ENCODE results near the gene NKAIN1.
"Not testable (repeated sequence)": the region's sequence is repeated elsewhere in the genome, so short reads cannot be mapped to it uniquely, and the experiment has no call there.

NKAIN1 gene

GRCh38 chr1:31154000-31154631, 85.6 kb downstream of the NKAIN1 start:
- no peak for DNase-seq (ENCODE audit: low read depth)

- no peak for DNase-seq (ENCODE audit: low read depth)
These were observed 86.3 kb downstream of the NKAIN1 start for GRCh38 chr1:31153423-31153822.

GRCh38 chr1:31152181-31152795, 87.4 kb downstream of the NKAIN1 start:
- DNase-seq (ENCODE audit: low read depth), result no peak

- DNase-seq (ENCODE audit: low read depth), result no peak
These were observed 88.3 kb downstream of the NKAIN1 start for GRCh38 chr1:31151402-31151801.

GRCh38 chr1:31148409-31148808, 91.3 kb downstream of the NKAIN1 start:
- DNase-seq (ENCODE audit: low read depth), result no peak

- DNase-seq (ENCODE audit: low read depth), result no peak
These were observed 94.0 kb downstream of the NKAIN1 start for GRCh38 chr1:31145648-31146047.

- DNase-seq (ENCODE audit: low read depth), result no peak
These were observed 95.2 kb downstream of the NKAIN1 start for GRCh38 chr1:31144442-31144841.

- DNase-seq (ENCODE audit: low read depth), result no peak
These were observed 96.2 kb downstream of the NKAIN1 start for GRCh38 chr1:31143455-31143854.

GRCh38 chr1:31142406-31142805, 97.3 kb downstream of the NKAIN1 start:
- no peak for DNase-seq (ENCODE audit: low read depth)

GRCh38 chr1:31140299-31140698, 99.4 kb downstream of the NKAIN1 start:
- no peak for DNase-seq (ENCODE audit: low read depth)

GRCh38 chr1:31138797-31139521, 100.7 kb downstream of the NKAIN1 start:
- DNase-seq (ENCODE audit: low read depth), result not testable (repeated sequence)

GRCh38 chr1:31137873-31138272, 101.8 kb downstream of the NKAIN1 start:
- not testable (repeated sequence) for DNase-seq (ENCODE audit: low read depth)

- no peak for DNase-seq (ENCODE audit: low read depth)
These were observed 103.6 kb downstream of the NKAIN1 start for GRCh38 chr1:31135973-31136600.

- DNase-seq (ENCODE audit: low read depth), result no peak
These were observed 106.3 kb downstream of the NKAIN1 start for GRCh38 chr1:31133368-31133767.

Data from activated T-cell treated with anti-CD3 and anti-CD28 coated beads for 24 hours (primary cell).